IPS-NIHi7 (cell line): ENCODE measurements around the gene FRMPD1.

Experiments
- DNase-seq: peaks from one replicate; pipeline ENCODE4 v3.0.0; 2012; ENCODE audit warnings: mixed read lengths; ENCODE audit errors: extremely low spot score

Gene FRMPD1

DNA sequence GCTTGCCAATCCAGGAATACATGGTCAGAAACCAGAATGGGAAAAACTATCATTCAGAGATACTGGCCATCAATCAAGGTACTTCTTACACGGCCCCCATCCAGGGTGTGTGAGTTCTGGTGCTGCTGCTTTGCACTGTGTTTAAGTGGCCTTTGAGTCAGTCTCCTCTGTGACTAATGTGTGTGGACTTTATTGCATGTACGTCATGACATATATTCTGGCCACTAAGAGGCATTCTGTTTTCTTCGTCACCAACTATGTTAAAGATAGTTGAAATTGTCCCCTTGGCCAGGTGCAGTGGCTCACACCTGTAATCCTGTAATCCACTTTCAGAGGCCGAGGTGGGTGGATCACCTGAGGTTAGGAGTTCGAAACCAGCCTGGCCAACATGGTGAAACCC, 125.6 kb downstream of the FRMPD1 start:
- DNase-seq, result no peak

- no peak for DNase-seq
Measured at GRCh38 chr9:37778534-37778933, 127.8 kb downstream of the FRMPD1 start.

DNA sequence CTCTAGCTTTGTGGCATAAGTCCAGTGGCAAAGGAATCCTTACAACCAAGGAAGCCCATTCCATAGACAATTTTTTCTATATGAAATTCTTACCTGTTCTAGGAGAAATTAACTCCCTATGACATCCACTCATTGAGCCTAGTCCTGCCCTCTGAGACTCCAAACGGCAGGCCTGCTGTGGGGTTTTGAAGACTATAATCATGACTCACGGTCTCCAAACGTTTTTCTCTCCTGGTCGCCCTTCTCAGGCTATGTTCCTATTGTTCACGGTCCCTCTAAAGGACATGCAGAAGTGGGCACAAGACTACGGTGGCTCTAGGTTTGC, 133.5 kb downstream of the FRMPD1 start:
- no peak for DNase-seq

GRCh38 chr9:37784616-37785483, 134.1 kb downstream of the FRMPD1 start, which contains the start of gene EXOSC3:
TSS of gene EXOSC3 (minus strand) at chr9:37785064. CDS start at chr9:37785044, 20 bp downstream.
- DNase-seq, result peak; percentile 88

DNA sequence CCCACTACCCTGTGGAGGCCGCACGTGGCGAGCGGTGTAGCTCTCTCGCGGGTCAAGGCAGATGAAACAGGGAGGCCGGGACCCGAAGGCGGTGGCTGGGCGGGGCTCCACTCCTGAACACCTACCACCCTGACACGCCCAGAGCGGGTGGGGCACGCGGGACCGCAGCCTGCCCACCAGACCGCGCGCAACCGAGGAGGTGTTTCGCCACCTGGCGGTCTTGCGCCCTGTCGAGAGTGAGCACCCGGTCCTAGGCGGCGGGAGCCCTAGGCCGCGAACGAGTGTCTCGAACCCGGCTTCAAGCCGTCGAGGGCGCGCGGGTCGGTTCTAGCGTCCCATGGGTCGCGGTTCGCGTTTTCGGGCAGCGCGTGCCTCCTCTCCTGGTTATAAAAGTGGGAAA, 136.3 kb downstream of the FRMPD1 start:
- no peak for DNase-seq

DNA sequence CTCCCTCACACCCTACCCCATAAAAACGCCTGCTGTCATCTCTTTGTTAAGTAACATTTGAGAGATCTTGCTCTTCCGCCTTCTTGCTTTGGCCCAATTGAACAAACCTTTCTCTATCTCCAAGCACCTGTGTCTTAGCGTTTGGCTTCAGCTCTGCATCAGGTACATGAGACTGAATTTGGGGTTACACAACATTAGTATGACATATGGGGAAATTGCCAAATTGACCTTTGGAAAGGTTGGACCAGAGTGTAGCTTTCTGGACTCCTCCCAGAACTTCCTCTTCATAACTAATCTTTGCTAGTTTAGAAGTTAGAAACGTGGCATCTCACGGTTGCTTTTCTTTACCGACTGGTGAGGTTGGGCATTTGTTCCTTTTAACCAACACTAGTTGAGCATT, 137.6 kb downstream of the FRMPD1 start:
- no peak for DNase-seq

GRCh38 chr9:37790096-37790495, 139.3 kb downstream of the FRMPD1 start:
- DNase-seq, result no peak

GRCh38 chr9:37792122-37792521, 141.4 kb downstream of the FRMPD1 start:
- no peak for DNase-seq

- DNase-seq, result no peak
Measured at GRCh38 chr9:37796232-37796631, 145.5 kb downstream of the FRMPD1 start.
